Nephron progenitor cell (in vitro differentiated cells): ENCODE measurements around the gene CCNI2.

Experiments used
- DNase-seq: peaks from one replicate; pipeline ENCODE4 v3.0.0; 2021
- H3K27ac Mint-ChIP-seq: 2 replicates; pipeline ENCODE4 v1.8.0; 2021; ENCODE audit warnings: mild to moderate bottlenecking, moderate library complexity, mixed read lengths
- H3K27me3 Mint-ChIP-seq: 2 replicates; pipeline ENCODE4 v1.8.0; 2021; ENCODE audit warnings: mild to moderate bottlenecking, low read depth, mixed read lengths; ENCODE audit not compliant: poor library complexity
- H3K36me3 Mint-ChIP-seq: 2 replicates; pipeline ENCODE4 v1.8.0; 2021; ENCODE audit warnings: low read depth, mixed read lengths
- H3K4me1 Mint-ChIP-seq: 2 replicates; pipeline ENCODE4 v1.8.0; 2021; ENCODE audit warnings: mixed read lengths
- H3K4me3 Mint-ChIP-seq: 2 replicates; pipeline ENCODE4 v1.8.0; 2021; ENCODE audit warnings: mild to moderate bottlenecking, moderate library complexity, mixed read lengths
- H3K9me3 Mint-ChIP-seq: 2 replicates; pipeline ENCODE4 v1.8.0; 2021; ENCODE audit warnings: mild to moderate bottlenecking, moderate library complexity, mixed read lengths
- TF ChIP-seq, protein P1 (sequence below): fragments of 200-600 bp; sonication (generic); IDR thresholded peaks from 2 replicates; pipeline ENCODE4 v1.5.0; 2021; ENCODE audit warnings: antibody characterized with exemption

CCNI2 gene

DNA sequence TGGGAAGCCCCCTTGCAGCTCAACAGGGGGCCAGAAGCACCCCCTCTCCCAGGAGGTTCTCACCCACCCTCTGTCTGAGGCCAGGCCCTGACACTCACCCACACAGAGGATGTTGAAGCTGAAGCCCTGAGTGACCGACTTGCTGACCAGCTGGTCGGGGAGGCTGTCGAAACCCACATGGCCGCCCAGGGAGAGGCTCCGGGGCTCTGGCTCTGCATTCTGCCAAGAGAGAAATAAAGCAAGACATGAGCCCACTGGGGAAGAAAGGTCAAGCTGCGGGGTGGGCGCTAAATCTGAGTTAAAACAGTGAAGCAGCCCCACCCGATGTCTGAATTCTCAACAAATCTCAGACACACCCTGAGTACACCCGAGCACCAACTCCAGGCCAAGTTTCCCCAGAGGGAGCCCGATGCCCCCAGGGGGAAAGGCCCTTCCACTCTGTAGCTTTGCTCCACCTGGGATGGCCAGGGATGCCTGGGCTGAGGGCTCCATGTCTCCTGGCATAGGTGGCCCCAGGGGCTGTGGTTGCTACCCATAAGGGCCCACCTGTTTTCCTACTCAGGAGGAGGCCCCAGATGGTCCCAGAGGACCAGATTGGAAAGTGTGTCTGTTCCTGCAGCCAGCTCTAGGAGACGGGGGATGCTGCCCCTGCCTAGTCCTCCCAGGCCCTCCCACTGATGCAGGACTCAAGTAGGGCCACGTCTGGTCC is 18.2 kb downstream of the CCNI2 start:
- DNase-seq = no peak
- H3K4me1 Mint-ChIP-seq = no peaks in the 10 kb centered on the region
- peaks cover 5% of the 10 kb centered on the region for H3K27me3 Mint-ChIP-seq
- no peak overlapping the region for H3K4me3 Mint-ChIP-seq
- H3K36me3 Mint-ChIP-seq = peaks cover 14% of the 10 kb centered on the region
- TF ChIP-seq, protein P1, sequence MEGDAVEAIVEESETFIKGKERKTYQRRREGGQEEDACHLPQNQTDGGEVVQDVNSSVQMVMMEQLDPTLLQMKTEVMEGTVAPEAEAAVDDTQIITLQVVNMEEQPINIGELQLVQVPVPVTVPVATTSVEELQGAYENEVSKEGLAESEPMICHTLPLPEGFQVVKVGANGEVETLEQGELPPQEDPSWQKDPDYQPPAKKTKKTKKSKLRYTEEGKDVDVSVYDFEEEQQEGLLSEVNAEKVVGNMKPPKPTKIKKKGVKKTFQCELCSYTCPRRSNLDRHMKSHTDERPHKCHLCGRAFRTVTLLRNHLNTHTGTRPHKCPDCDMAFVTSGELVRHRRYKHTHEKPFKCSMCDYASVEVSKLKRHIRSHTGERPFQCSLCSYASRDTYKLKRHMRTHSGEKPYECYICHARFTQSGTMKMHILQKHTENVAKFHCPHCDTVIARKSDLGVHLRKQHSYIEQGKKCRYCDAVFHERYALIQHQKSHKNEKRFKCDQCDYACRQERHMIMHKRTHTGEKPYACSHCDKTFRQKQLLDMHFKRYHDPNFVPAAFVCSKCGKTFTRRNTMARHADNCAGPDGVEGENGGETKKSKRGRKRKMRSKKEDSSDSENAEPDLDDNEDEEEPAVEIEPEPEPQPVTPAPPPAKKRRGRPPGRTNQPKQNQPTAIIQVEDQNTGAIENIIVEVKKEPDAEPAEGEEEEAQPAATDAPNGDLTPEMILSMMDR = no peak
- no peaks in the 10 kb centered on the region for H3K9me3 Mint-ChIP-seq
- H3K27ac Mint-ChIP-seq = no peak overlapping the region

DNA sequence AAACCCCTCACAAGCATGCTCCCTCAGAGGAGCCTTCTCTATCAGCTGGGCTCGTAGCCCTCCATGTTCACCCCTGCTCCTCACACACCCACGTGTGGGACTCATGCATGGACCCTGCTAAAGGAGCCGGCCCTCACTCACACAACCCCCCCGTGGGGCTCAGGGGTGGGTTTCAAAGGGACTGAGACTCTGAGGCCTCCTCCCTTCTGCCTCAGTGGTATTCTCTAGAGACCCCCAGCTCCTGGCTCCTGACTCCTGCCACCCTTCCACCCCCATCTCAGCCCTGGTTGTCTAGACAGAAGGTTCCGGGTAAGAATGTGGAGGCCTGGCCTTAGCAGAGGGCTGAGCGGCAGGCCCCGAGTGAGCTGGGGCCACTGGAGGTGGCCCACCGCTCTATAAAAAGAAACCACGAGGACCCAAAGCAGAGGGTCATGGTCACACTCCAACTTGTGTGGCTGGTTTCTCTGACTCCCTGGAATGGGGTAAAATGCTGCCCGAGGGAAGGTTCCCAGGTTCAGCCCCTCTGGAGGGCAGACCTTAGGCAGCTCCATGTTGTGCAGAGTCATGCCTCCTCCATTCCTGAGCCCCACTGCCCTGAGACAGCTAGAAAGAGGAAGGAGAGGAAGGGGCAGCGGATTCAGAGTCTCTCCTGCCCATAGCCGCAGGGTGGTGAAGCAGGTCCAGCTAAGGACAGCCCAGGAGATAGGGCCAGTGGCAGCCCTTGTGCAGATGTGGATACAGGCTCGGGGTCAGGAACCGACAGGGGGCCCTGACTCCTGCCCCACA is 19.0 kb downstream of the CCNI2 start:
- Mint-ChIP-seq H3K27ac (no peak overlapping the region), H3K36me3 (peaks cover 14% of the 10 kb centered on the region), H3K4me3 (no peak overlapping the region), H3K9me3 (no peaks in the 10 kb centered on the region), H3K27me3 (peaks cover 6% of the 10 kb centered on the region), H3K4me1 (peaks cover 4% of the 10 kb centered on the region)
- DNase-seq = no peak
- TF ChIP-seq, protein P1 = no peak

DNA sequence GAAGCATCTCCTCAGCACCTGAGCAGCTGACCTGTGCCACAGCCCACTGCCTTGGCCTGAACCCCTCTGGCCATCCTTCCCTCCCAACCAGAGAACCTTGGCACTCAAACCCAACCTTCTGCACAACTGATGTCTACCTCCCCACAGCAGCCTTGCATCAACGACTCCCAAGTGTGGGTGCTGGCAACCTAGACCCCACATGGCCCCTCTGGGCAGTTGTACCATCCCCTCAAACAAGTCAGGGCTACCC is 19.5 kb downstream of the CCNI2 start:
- no peak for DNase-seq
- no peak overlapping the region for H3K4me3 Mint-ChIP-seq
- TF ChIP-seq, protein P1 = no peak
- no peak overlapping the region for H3K27ac Mint-ChIP-seq
- peaks cover 8% of the 10 kb centered on the region for H3K4me1 Mint-ChIP-seq
- H3K36me3 Mint-ChIP-seq = peaks cover 14% of the 10 kb centered on the region
- H3K27me3 Mint-ChIP-seq = peaks cover 6% of the 10 kb centered on the region
- H3K9me3 Mint-ChIP-seq = no peaks in the 10 kb centered on the region

DNA sequence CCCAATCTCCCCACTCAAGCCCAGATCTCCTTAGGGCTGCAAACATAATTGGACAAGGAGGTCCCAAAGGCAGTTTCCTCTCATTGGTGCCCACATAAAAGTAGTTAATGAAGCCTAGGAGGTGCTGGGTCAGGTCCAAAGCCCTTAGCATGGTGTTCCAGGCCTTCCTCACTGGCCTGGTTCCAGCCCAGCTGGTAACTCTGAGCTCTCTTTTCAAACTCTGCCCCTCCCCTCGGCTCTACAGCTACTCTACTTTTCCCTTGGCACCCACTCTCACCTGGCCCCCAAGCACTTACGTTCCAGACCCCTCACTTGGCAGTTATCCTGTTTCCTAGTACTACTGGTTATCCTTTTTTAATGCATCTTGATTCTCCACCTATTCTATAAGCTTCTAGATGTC is 19.9 kb downstream of the CCNI2 start:
- Mint-ChIP-seq H3K27ac (peak overlapping the region; percentile 38), H3K27me3 (peaks cover 6% of the 10 kb centered on the region), H3K36me3 (peaks cover 14% of the 10 kb centered on the region), H3K4me1 (peaks cover 12% of the 10 kb centered on the region), H3K4me3 (no peak overlapping the region), H3K9me3 (no peaks in the 10 kb centered on the region)
- no peak for DNase-seq
- TF ChIP-seq, protein P1 = no peak

DNA sequence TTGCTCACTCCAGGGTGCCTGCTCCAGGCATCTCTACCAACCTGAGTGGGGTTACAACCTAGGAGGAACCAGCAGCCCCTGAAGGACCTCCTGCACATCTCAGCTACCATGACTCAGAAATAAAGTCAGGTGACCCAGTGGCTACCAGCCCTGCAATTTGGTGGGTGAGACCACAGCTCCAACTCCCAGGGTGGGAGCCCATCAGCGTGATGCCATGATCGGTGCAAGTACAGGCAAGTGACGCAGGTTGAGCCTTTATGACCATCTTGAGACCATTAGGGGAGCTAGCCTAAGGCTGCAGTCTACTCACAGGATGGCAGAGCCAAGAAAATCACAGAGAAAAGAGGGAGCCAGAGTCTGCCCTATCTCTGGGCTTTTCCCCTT is 21.3 kb downstream of the CCNI2 start:
- Mint-ChIP-seq H3K4me3 (no peak overlapping the region), H3K36me3 (peaks cover 8% of the 10 kb centered on the region), H3K27me3 (peaks cover 6% of the 10 kb centered on the region), H3K9me3 (no peaks in the 10 kb centered on the region), H3K27ac (no peak overlapping the region), H3K4me1 (peaks cover 14% of the 10 kb centered on the region)
- TF ChIP-seq, protein P1 = no peak
- no peak for DNase-seq
